Urothelium cell line (cell line): ENCODE measurements around the gene PTGER2.

ENCODE experiments used
- DNase-seq: peaks from one replicate; pipeline ENCODE4 v3.0.0; 2011; ENCODE audit warnings: low spot score, mixed read lengths
- FAIRE-seq: peaks from 2 replicates; lab custom pipeline; 2011; peaks lifted over from hg19 to GRCh38; lab: Jason Lieb, UNC

The PTGER2 gene

DNA sequence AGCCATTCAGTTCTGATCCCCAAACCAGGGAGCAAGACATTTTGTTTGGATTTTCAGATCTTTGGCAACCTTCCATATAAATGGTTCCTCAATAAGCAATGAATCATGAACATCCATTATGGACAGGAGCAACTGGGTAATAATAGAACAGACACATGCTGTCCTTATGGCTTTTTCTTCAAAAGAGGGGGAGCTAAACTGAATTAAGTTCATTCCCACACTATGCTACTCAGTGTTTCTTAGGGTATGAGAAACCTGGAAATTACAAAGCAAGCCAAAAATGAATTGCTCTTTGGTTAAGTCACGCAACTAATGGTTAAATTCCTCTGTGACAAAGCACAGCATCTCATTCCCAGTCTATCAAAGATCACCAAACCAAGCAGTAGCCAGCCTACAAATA is 51.0 kb downstream of the PTGER2 start:
- DNase-seq, result no peak
- peak; percentile 75 for FAIRE-seq

DNA sequence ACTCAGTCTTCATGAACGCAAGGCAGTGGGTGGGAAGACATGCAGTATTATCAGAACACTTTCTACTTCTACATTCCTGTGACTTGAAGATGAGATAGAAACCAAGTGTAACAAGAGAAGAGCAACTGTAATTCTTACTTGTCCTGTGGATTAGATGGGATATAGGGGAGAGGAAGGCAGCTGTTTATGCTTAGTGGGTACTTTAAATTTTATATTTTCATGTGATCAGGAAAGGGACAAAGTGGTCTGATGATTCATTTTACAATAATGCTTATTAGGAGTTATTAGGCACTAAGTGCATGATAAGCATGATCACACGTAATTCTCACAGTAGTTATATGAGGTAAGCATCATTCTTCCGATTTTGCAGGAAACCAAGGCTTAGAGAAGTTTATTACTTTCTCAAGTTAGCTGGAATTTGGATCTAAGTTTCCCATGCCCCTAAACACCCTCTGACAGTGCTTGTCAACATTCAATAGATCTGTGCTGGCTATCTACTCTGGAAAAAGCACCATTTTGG is 52.7 kb downstream of the PTGER2 start:
- DNase-seq, result no peak
- FAIRE-seq, result peak; percentile 84

DNA sequence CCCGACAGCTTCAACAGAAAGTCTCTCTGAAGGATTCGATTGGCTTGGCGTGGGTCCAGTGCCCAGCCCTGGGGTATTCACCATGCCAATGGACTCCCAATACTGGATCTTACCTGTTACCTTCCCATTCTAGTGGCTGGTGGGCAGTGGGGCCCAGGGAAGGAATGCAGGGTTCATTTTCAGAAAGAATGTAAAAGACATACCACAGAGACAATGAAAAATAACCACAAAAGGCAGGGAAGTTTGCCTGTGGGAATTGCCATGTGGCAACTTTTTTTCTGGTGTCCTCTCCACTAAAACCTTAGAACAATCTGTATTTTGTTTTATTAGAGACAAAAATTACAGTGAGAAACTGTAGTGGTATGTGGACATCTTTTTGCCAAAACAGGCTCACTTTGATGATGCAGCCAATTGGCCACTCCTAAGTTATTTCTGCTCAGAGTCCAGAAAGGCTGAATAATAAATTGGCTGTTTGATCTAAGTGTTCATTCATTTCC is 55.2 kb downstream of the PTGER2 start:
- DNase-seq, result peak; percentile 86
- FAIRE-seq, result peak; percentile 97

DNA sequence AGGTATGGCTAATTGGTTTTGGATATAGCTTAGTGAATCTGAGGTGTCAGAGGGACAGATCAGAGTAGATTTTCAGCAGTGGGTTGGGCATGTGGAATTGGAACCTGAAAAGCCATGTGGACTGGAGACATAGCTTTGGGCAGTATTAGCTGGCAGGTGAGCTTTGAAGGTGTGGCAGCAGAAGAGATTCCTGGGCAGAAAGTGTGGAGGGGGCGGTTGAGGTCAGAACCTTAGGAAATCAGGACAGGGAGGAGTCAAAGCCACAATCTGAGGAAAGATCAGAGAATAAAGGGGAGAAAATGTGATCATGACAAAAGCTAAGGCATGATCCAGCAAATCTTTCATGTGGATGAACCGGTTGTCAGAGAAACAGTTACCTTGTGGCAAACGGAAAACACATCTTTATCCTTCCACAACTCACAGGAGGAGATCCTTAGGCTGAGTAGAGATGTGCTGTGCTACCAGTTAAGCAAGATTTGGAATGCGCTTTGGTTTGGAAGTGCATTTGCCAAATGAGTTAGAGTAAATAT is 56.4 kb downstream of the PTGER2 start:
- no peak for DNase-seq
- FAIRE-seq, result peak; percentile 87

DNA sequence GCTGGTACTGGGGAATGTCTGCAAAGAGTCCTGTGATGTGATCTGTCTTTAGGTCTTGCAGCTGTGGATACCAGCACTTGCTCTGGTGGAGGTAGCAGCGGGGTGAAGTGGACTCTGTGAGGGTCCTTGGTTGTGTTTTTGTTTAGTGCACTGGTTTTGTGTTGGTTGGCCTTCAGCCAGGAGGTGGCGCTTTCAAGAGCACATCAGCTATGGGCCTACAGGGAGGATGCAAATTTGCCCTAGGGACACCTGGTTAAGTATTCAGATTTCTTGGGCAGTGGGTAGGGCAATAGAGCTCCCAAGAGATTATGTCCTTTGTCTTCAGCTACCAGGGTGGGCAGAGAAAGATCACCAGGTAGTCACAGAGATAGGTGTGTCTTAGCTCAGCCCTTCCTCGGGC is 63.8 kb downstream of the PTGER2 start:
- DNase-seq (no peak), FAIRE-seq (peak; percentile 13)
